ENCODE measurements around the gene TTLL9. TPM values are rescaled to one million over a fixed set of nuclear protein-coding genes. Genes with fewer than 3 reads are reported as not detected.

The TTLL9 gene
- total RNA-seq, 1 donor from 2014 or later = 0.52 TPM

DNA sequence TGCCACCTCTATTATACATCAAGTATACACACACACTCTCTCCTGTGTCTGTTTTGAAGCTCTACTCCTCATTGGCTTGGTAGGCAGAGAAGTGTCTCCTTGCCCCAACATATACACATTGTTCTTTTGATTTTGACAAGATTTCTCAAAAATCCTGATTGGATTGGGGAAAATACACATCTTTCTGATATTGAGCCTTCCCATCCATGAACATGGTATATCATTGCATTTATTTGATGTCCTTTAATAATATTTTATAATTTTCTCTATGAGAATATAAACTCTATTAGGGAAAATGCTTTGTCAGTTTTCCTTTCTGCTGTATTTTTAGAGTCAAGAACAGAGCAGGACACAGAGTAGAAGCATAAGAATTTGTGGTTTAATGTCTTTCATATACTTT lies 7.2 kb downstream of the TTLL9 start:
- no peak overlapping the region for H3K9ac ChIP-seq (ENCODE audit: low read depth in 1 of 3, low read length in 3 of 3)
- H3K27ac ChIP-seq (ENCODE audit: low read depth, low read length) = no peak overlapping the region
- H3K4me1 ChIP-seq (ENCODE audit: control insufficient read depth in 3 of 3, insufficient read depth in 3 of 3, low read length in 3 of 3) = peaks cover 5 to 10% (median 7%) of the 10 kb centered on the region in 3 donors
- peaks cover 0 to 3% (median 0%) of the 10 kb centered on the region in 3 donors for H3K27me3 ChIP-seq (ENCODE audit: control insufficient read depth in 3 of 3, insufficient read depth in 3 of 3, low read length in 3 of 3)
- H3K9me3 ChIP-seq (ENCODE audit: control insufficient read depth in 3 of 3, low read length in 3 of 3) = no peaks in the 10 kb centered on the region
- H3K4me3 ChIP-seq (ENCODE audit: low read length in 3 of 3) = no peak overlapping the region
- no peaks in the 10 kb centered on the region for H3K36me3 ChIP-seq (ENCODE audit: control insufficient read depth in 3 of 3, insufficient read depth in 3 of 3, low read length in 3 of 3)

DNA sequence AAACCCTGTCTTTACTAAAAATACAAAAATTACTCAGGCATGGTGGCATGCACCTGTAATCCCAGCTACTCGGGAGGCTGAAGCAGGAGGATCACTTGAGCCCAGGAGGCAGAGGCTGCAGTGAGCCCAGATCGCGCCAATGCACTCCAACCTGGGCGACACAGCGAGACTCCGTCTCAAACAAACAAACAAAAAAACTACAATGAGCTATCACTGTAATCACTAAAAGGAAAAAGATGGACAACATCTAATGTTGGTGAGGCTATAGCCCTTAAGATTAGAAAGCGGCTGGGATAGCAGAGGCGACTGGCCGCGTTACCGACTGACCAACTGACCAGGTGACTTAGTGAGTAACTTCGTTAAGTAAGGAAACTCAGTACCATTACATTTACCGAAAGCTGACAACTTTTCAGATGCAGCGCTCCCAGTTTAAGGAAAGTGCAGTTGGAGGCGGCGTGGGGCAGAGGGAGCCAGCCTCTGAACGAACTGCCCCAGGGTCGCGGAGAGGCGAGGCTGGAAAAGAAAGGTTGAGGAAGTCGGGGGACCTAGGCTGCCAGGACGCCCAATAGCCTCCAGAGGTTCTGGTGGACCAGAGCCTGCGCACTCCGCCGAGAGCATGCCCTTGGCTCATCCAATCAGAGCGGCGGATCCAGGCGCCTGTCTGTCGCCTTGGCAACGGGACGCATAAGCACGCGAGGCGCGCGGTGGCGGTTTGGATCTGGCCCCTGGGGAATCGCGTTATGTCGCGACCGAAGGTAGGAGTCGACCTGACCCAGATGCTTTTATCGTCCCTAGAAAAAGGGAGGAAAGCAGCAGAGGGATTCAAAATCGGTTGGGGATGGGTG lies 8.9 kb downstream of the TTLL9 start:
- Histone ChIP-seq H3K4me1 (ENCODE audit: control insufficient read depth in 3 of 3, insufficient read depth in 3 of 3, low read length in 3 of 3) (peaks cover 5 to 10% (median 7%) of the 10 kb centered on the region in 3 donors), H3K27ac (ENCODE audit: low read depth, low read length) (no peak overlapping the region), H3K4me3 (ENCODE audit: low read length in 3 of 3) (peak overlapping the region; percentile 73 to 85 (median 77)), H3K36me3 (ENCODE audit: control insufficient read depth in 3 of 3, insufficient read depth in 3 of 3, low read length in 3 of 3) (no peaks in the 10 kb centered on the region), H3K27me3 (ENCODE audit: control insufficient read depth in 3 of 3, insufficient read depth in 3 of 3, low read length in 3 of 3) (peaks cover 0 to 3% (median 0%) of the 10 kb centered on the region in 3 donors), H3K9me3 (ENCODE audit: control insufficient read depth in 3 of 3, low read length in 3 of 3) (no peaks in the 10 kb centered on the region), H3K9ac (ENCODE audit: low read depth in 1 of 3, low read length in 3 of 3) (peak overlapping the region; percentile 57 to 70 (median 68))

DNA sequence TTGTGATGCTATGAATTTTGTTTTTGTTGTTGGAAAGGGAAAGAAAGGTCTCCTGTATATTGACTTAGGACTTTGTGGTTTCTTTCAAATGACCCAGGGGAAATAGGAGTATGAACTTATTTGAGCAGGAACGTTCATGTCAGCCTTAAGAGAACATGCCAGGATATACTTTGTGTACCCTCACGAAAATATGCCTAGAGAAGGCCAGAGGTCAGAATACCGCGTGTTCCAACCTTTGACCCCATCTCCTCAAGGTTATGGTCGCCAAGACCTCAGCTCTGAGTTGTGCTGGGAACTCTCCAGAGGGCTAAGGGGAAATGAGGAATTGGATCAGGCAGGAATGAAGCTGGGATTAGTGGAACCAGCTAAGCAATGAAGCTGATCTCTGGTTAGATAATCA lies 11.5 kb downstream of the TTLL9 start:
- Histone ChIP-seq H3K4me3 (ENCODE audit: low read length in 3 of 3) (no peak overlapping the region), H3K9ac (ENCODE audit: low read depth in 1 of 3, low read length in 3 of 3) (no peak overlapping the region)

DNA sequence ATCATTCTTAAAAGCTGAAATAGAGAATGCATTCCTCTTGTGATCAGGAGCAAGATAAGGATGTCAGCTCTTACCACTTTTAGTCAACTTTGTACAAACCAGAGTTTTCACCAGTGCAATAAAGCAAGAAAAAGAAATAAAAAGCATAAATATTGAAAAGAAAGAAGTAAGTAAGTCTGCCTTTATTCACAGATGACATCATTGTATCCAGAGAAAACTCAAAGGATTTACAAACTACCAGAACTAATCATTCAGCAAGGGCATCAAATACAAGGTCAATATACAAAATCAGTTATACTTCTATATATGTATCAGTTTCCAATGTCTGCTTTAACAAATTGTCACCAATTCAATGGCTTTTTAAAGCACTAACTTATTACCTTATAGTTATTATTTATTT lies 13.4 kb downstream of the TTLL9 start:
- H3K4me3 ChIP-seq (ENCODE audit: low read length in 3 of 3) = no peak overlapping the region
- peaks cover 0 to 3% (median 0%) of the 10 kb centered on the region in 3 donors for H3K27me3 ChIP-seq (ENCODE audit: control insufficient read depth in 3 of 3, insufficient read depth in 3 of 3, low read length in 3 of 3)
- H3K9me3 ChIP-seq (ENCODE audit: control insufficient read depth in 3 of 3, low read length in 3 of 3) = no peaks in the 10 kb centered on the region
- H3K27ac ChIP-seq (ENCODE audit: low read depth, low read length) = no peak overlapping the region
- peaks cover 5 to 10% (median 7%) of the 10 kb centered on the region in 3 donors for H3K4me1 ChIP-seq (ENCODE audit: control insufficient read depth in 3 of 3, insufficient read depth in 3 of 3, low read length in 3 of 3)
- H3K9ac ChIP-seq (ENCODE audit: low read depth in 1 of 3, low read length in 3 of 3) = no peak overlapping the region
- H3K36me3 ChIP-seq (ENCODE audit: control insufficient read depth in 3 of 3, insufficient read depth in 3 of 3, low read length in 3 of 3) = no peaks in the 10 kb centered on the region

More for the DNA sequence above, 11.5 kb downstream of the TTLL9 start:
- H3K36me3 ChIP-seq (ENCODE audit: control insufficient read depth in 3 of 3, insufficient read depth in 3 of 3, low read length in 3 of 3) = no peaks in the 10 kb centered on the region
- peaks cover 0 to 3% (median 0%) of the 10 kb centered on the region in 3 donors for H3K27me3 ChIP-seq (ENCODE audit: control insufficient read depth in 3 of 3, insufficient read depth in 3 of 3, low read length in 3 of 3)
- H3K4me1 ChIP-seq (ENCODE audit: control insufficient read depth in 3 of 3, insufficient read depth in 3 of 3, low read length in 3 of 3) = peaks cover 5 to 10% (median 7%) of the 10 kb centered on the region in 3 donors
- no peak overlapping the region for H3K27ac ChIP-seq (ENCODE audit: low read depth, low read length)
- H3K9me3 ChIP-seq (ENCODE audit: control insufficient read depth in 3 of 3, low read length in 3 of 3) = no peaks in the 10 kb centered on the region

DNA sequence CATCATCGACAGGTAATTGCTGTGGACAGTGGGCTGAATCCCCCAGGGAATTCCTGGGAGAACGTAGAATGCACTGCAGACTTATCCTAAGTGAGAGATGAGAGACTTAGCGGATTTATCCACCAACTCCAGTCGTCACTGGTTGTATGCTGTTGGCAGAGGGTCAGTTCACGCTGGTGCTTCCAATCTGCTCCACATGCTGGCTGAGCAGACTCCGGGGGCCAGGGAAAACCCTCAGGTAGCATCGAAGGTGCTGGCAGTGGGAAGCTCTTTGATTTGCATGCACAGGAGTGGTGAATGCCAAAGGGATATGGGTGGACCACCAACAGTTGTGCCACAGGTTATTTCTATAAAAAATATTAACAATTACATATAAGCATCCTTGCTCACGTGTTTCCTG lies 20.2 kb downstream of the TTLL9 start:
- no peak overlapping the region for H3K27ac ChIP-seq (ENCODE audit: low read depth, low read length)
- H3K4me1 ChIP-seq (ENCODE audit: control insufficient read depth in 3 of 3, insufficient read depth in 3 of 3, low read length in 3 of 3) = peaks cover 0 to 2% (median 0%) of the 10 kb centered on the region in 3 donors
- no peaks in the 10 kb centered on the region for H3K27me3 ChIP-seq (ENCODE audit: control insufficient read depth in 3 of 3, insufficient read depth in 3 of 3, low read length in 3 of 3)
- no peak overlapping the region for H3K4me3 ChIP-seq (ENCODE audit: low read length in 3 of 3)
- H3K9me3 ChIP-seq (ENCODE audit: control insufficient read depth in 3 of 3, low read length in 3 of 3) = no peaks in the 10 kb centered on the region
- H3K36me3 ChIP-seq (ENCODE audit: control insufficient read depth in 3 of 3, insufficient read depth in 3 of 3, low read length in 3 of 3) = no peaks in the 10 kb centered on the region
- H3K9ac ChIP-seq (ENCODE audit: low read depth in 1 of 3, low read length in 3 of 3) = no peak overlapping the region

DNA sequence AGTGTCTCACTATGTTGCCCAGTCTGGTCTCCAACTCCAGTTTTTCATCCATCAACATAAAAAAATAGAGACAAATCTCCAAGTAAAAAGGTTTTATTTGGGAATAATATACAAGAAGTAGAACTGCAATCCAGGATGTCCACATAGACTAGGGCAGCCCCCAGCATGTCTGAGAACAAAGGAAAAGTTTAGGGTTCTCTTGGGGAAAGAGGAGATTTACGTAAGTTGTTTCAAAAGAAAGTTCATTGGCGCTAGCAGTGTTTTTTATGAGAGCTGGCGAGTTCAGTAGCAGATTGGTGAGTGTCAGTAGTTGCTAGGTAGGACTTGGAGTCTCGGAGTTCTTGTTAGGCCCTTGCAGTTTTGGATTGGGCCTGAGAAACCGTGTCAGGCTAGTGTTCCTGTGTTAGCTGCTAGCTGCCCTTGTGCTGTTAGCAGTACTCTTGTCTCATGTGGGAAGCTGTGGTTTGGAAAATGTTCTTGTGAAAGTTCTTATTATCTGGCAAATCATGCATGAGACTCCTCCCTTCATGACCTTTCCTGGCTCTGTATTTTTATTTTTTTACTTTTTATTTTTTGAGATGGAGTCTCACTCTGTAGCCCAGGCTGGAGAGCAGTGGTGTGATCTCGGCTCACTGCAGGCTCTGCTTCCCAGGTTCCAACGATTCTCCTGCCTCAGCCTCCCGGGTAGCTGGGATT lies 24.7 kb downstream of the TTLL9 start:
- no peak overlapping the region for H3K9ac ChIP-seq (ENCODE audit: low read depth in 1 of 3, low read length in 3 of 3)
- H3K27me3 ChIP-seq (ENCODE audit: control insufficient read depth in 3 of 3, insufficient read depth in 3 of 3, low read length in 3 of 3) = no peaks in the 10 kb centered on the region
- no peak overlapping the region for H3K4me3 ChIP-seq (ENCODE audit: low read length in 3 of 3)
- no peaks in the 10 kb centered on the region for H3K36me3 ChIP-seq (ENCODE audit: control insufficient read depth in 3 of 3, insufficient read depth in 3 of 3, low read length in 3 of 3)
- H3K4me1 ChIP-seq (ENCODE audit: control insufficient read depth in 3 of 3, insufficient read depth in 3 of 3, low read length in 3 of 3) = peaks cover 0 to 2% (median 0%) of the 10 kb centered on the region in 3 donors
- no peak overlapping the region for H3K27ac ChIP-seq (ENCODE audit: low read depth, low read length)
- no peaks in the 10 kb centered on the region for H3K9me3 ChIP-seq (ENCODE audit: control insufficient read depth in 3 of 3, low read length in 3 of 3)

DNA sequence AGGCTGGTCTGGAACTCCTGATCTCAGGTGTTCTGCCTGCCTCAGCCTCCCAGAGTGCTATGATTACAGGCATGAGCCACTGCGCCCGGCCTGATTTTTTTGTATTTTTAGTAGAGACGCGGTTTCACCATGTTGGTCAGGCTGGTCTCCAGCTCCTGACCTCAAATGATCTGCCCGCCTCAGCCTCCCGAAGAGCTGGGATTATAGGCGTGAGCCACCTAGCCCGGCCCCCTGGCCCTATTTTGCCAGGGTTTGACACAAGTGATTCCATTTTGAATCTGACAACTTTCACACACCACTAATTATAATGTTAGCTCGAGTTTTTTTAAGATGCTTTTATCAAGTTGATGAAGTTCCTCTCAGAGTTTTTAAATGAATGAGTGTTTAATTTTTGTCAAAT lies 25.6 kb downstream of the TTLL9 start:
- Histone ChIP-seq H3K9ac (ENCODE audit: low read depth in 1 of 3, low read length in 3 of 3) (no peak overlapping the region), H3K4me1 (ENCODE audit: control insufficient read depth in 3 of 3, insufficient read depth in 3 of 3, low read length in 3 of 3) (peaks cover 0 to 2% (median 0%) of the 10 kb centered on the region in 3 donors), H3K27me3 (ENCODE audit: control insufficient read depth in 3 of 3, insufficient read depth in 3 of 3, low read length in 3 of 3) (peaks cover 0 to 5% (median 0%) of the 10 kb centered on the region in 3 donors), H3K4me3 (ENCODE audit: low read length in 3 of 3) (no peak overlapping the region), H3K27ac (ENCODE audit: low read depth, low read length) (no peak overlapping the region), H3K36me3 (ENCODE audit: control insufficient read depth in 3 of 3, insufficient read depth in 3 of 3, low read length in 3 of 3) (no peaks in the 10 kb centered on the region), H3K9me3 (ENCODE audit: control insufficient read depth in 3 of 3, low read length in 3 of 3) (no peaks in the 10 kb centered on the region)

DNA sequence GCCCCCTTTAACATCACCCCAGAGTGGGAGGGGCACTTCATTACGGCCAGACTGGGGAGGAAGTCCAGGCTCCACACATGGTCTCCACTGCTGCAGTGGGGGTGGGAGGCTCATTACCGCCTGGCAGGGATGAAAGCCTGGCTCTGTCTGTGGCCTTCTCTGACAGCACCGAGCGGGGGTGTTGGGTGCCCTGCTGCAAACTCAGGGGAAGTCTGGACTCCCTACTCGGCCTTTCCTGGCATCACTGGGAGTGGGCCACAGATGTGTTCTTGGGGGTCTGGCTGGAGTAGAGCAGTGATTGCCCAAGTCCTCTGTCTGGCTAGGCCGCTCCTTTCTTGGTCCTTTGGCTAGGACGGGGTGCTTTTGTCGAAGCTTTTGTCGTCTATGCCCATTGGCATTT lies 27.1 kb downstream of the TTLL9 start:
- Histone ChIP-seq H3K4me1 (ENCODE audit: control insufficient read depth in 3 of 3, insufficient read depth in 3 of 3, low read length in 3 of 3) (peaks cover 0 to 2% (median 0%) of the 10 kb centered on the region in 3 donors), H3K4me3 (ENCODE audit: low read length in 3 of 3) (no peak overlapping the region), H3K36me3 (ENCODE audit: control insufficient read depth in 3 of 3, insufficient read depth in 3 of 3, low read length in 3 of 3) (no peaks in the 10 kb centered on the region), H3K27ac (ENCODE audit: low read depth, low read length) (no peak overlapping the region), H3K9ac (ENCODE audit: low read depth in 1 of 3, low read length in 3 of 3) (no peak overlapping the region), H3K27me3 (ENCODE audit: control insufficient read depth in 3 of 3, insufficient read depth in 3 of 3, low read length in 3 of 3) (peaks cover 0 to 5% (median 0%) of the 10 kb centered on the region in 3 donors), H3K9me3 (ENCODE audit: control insufficient read depth in 3 of 3, low read length in 3 of 3) (no peaks in the 10 kb centered on the region)

DNA sequence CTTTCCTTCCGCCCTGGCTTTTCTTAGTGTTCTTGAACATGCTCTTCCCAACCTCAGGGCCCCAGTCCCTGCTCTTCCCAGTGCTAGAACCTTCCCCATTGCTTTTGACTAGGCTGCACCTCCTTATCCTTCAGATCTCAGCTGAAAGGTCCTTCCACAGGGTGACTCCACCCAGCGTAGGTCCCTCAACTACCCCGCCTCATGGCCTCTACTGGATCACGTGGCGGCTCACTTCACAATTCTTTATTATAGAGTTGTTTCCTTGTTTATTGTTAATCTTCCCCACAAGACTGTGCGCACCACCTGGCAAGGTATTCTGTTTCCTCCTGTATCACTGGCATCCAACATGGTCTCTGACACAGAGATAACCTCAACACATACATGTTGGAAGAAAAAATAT lies 31.2 kb downstream of the TTLL9 start:
- Histone ChIP-seq H3K4me3 (ENCODE audit: low read length in 3 of 3) (no peak overlapping the region), H3K9me3 (ENCODE audit: control insufficient read depth in 3 of 3, low read length in 3 of 3) (no peaks in the 10 kb centered on the region), H3K27me3 (ENCODE audit: control insufficient read depth in 3 of 3, insufficient read depth in 3 of 3, low read length in 3 of 3) (peaks cover 0 to 5% (median 0%) of the 10 kb centered on the region in 3 donors), H3K4me1 (ENCODE audit: control insufficient read depth in 3 of 3, insufficient read depth in 3 of 3, low read length in 3 of 3) (no peaks in the 10 kb centered on the region), H3K36me3 (ENCODE audit: control insufficient read depth in 3 of 3, insufficient read depth in 3 of 3, low read length in 3 of 3) (no peaks in the 10 kb centered on the region), H3K9ac (ENCODE audit: low read depth in 1 of 3, low read length in 3 of 3) (no peak overlapping the region), H3K27ac (ENCODE audit: low read depth, low read length) (no peak overlapping the region)

Data from skeletal muscle tissue (tissue), 4 donors.